GM12873 (cell line): ENCODE data around the gene CRTC2.
A peak's percentile ranks its signal among the peaks of the same experiment; 100 is the strongest.

ENCODE experiments used
- CTCF ChIP-seq: IDR thresholded peaks from 2 replicates; pipeline ENCODE4 v1.5.1; 2012; ENCODE audit warnings: low read depth, mild to moderate bottlenecking, moderate library complexity, low read length, control low read depth; ENCODE audit not compliant: insufficient read depth; ENCODE audit errors: missing control alignments

The CRTC2 gene

GRCh38 chr1:153934746-153935145, 23.7 kb downstream of the CRTC2 start:
- no peak for TF ChIP-seq CTCF

- TF ChIP-seq CTCF, result no peak
These were observed 24.5 kb downstream of the CRTC2 start for GRCh38 chr1:153933955-153934354.

- TF ChIP-seq CTCF, result no peak
These were observed 25.0 kb downstream of the CRTC2 start for GRCh38 chr1:153933430-153933829.

GRCh38 chr1:153932156-153933131, 26.0 kb downstream of the CRTC2 start:
- TF ChIP-seq CTCF, result no peak

GRCh38 chr1:153929981-153930948, 28.1 kb downstream of the CRTC2 start:
- peak; percentile 4 for TF ChIP-seq CTCF

GRCh38 chr1:153929426-153929825, 29.0 kb downstream of the CRTC2 start:
- no peak for TF ChIP-seq CTCF
